Measurements from ENCODE around the gene DEPDC4.

GRCh38 chr12:100263131-100263530 lies 3.7 kb downstream of the DEPDC4 start:
- no peak for TF ChIP-seq CTCF (IDR thresholded peaks at IDR 0.05; ENCODE audit: low read length)
- TF ChIP-seq EZH2 (optimal IDR thresholded peaks at IDR 0.05; ENCODE audit: low read depth, low read length) = no peak

Measured in MM.1S (cell line).